ENCODE data around the gene PDX1.
A peak's percentile ranks its signal among the peaks of the same experiment; 100 is the strongest.

PDX1 gene

GRCh38 chr13:27919934-27920676 lies at the start of gene PDX1:
Gene PDX1 (plus strand): TSS chr13:27920000. CDS start chr13:27920139, 139 bp downstream.
- TF ChIP-seq, protein P1, sequence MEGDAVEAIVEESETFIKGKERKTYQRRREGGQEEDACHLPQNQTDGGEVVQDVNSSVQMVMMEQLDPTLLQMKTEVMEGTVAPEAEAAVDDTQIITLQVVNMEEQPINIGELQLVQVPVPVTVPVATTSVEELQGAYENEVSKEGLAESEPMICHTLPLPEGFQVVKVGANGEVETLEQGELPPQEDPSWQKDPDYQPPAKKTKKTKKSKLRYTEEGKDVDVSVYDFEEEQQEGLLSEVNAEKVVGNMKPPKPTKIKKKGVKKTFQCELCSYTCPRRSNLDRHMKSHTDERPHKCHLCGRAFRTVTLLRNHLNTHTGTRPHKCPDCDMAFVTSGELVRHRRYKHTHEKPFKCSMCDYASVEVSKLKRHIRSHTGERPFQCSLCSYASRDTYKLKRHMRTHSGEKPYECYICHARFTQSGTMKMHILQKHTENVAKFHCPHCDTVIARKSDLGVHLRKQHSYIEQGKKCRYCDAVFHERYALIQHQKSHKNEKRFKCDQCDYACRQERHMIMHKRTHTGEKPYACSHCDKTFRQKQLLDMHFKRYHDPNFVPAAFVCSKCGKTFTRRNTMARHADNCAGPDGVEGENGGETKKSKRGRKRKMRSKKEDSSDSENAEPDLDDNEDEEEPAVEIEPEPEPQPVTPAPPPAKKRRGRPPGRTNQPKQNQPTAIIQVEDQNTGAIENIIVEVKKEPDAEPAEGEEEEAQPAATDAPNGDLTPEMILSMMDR (IDR thresholded peaks at IDR 0.05; ENCODE audit: control insufficient read depth, insufficient read depth, low read depth, low read length, missing control alignments): no peak
- H3K4me3 ChIP-seq (ENCODE audit: control insufficient read depth, low read depth, low read length): peak within 1 kb of the TSS; percentile 34
- no peak for DNase-seq (ENCODE audit: low read depth)

DNA sequence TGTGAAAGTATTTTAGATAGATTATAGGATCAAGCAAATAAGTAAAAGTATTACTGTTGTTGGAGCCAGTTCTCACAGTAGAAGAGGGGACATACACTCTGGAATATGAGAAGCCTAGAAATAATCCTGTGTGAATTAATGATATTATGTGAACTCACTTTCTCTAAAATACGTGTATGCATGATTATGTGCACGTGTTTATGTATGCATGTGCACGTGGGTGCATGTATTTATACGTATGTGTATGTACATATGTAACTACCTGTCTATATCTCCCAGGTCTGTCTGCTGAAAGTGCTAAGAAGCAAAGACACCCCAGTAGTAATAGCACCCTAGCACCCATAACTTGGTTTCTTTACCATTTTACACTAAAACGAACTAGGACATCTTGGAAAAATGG lies 41.5 kb upstream of the PDX1 start:
- TF ChIP-seq, protein P1 (IDR thresholded peaks at IDR 0.05; ENCODE audit: control insufficient read depth, insufficient read depth, low read depth, low read length, missing control alignments): no peak
- H3K4me3 ChIP-seq (ENCODE audit: control insufficient read depth, low read depth, low read length): no peak overlapping the region
- no peak for DNase-seq (ENCODE audit: low read depth)

DNA sequence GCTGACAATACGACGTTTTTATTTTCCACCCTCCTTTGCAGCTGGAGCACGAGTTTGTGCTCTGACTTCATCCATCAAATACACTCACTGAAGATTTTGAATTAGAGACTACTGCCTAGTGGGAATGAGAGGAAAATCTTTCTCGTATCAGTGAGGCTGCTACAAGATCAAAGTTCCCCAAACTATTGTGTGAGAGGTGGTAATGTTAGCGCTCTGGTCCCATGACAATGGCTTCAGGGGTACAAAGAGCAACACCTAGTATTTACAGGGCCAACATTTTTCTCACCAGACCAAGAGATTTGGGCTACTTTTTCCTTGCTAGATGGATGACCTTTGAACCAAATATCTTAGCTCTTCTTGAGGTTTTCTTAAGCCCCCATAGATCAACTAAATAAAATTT lies 30.3 kb upstream of the PDX1 start:
- TF ChIP-seq, protein P1 (IDR thresholded peaks at IDR 0.05; ENCODE audit: control insufficient read depth, insufficient read depth, low read depth, low read length, missing control alignments): no peak
- no peak for DNase-seq (ENCODE audit: low read depth)
- H3K4me3 ChIP-seq (ENCODE audit: control insufficient read depth, low read depth, low read length): no peak overlapping the region

- no peak for DNase-seq (ENCODE audit: low read depth)
- H3K4me3 ChIP-seq (ENCODE audit: control insufficient read depth, low read depth, low read length): no peak overlapping the region
- TF ChIP-seq, protein P1 (IDR thresholded peaks at IDR 0.05; ENCODE audit: control insufficient read depth, insufficient read depth, low read depth, low read length, missing control alignments): no peak
These were observed 23.1 kb upstream of the PDX1 start for GRCh38 chr13:27896726-27897125.

- no peak for DNase-seq (ENCODE audit: low read depth)
- H3K4me3 ChIP-seq (ENCODE audit: control insufficient read depth, low read depth, low read length): no peak overlapping the region
- TF ChIP-seq, protein P1 (IDR thresholded peaks at IDR 0.05; ENCODE audit: control insufficient read depth, insufficient read depth, low read depth, low read length, missing control alignments): no peak
These were observed 15.1 kb upstream of the PDX1 start for GRCh38 chr13:27904719-27905118.

- DNase-seq (ENCODE audit: low read depth): no peak
- TF ChIP-seq, protein P1 (IDR thresholded peaks at IDR 0.05; ENCODE audit: control insufficient read depth, insufficient read depth, low read depth, low read length, missing control alignments): no peak
- no peak overlapping the region for H3K4me3 ChIP-seq (ENCODE audit: control insufficient read depth, low read depth, low read length)
These were observed 14.2 kb upstream of the PDX1 start for GRCh38 chr13:27905650-27906049.

Measured in AG09309 (cell line).